Measurements from ENCODE around the gene TRAPPC14.

DNA sequence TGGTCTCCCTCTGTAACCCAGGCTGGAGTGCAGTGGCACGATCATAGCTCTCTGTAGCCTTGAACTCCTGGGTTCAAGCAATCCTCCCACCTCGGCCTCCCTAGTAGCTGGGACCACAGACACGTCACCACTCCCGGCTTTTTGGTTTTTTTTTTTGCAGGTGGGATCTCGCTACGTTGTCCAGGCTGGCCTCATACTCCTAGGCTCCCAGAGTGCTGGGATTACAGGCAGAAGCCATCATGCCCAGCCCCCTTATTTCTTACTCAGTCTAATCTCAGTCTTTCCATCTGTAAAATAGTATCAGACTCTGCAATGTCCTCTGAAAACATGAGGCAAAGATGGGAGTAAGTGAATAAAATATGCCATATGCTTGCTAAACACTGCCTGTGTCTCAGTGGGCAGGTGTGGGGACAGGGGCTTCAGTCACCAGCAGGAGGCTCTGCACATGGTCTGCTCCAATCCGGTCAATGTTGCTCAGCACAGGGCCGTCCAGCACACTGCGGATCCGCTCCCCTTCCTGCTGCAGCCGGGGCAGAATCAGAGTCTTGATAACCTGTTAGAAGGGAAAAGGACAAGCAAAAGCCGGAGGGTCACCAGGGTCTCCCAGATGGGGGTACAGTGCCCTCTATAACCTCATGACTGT, 48.9 kb downstream of the TRAPPC14 start:
- TF ChIP-seq, protein P1, sequence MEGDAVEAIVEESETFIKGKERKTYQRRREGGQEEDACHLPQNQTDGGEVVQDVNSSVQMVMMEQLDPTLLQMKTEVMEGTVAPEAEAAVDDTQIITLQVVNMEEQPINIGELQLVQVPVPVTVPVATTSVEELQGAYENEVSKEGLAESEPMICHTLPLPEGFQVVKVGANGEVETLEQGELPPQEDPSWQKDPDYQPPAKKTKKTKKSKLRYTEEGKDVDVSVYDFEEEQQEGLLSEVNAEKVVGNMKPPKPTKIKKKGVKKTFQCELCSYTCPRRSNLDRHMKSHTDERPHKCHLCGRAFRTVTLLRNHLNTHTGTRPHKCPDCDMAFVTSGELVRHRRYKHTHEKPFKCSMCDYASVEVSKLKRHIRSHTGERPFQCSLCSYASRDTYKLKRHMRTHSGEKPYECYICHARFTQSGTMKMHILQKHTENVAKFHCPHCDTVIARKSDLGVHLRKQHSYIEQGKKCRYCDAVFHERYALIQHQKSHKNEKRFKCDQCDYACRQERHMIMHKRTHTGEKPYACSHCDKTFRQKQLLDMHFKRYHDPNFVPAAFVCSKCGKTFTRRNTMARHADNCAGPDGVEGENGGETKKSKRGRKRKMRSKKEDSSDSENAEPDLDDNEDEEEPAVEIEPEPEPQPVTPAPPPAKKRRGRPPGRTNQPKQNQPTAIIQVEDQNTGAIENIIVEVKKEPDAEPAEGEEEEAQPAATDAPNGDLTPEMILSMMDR (IDR thresholded peaks at IDR 0.05), result no peak
- no peak for TF ChIP-seq POLR2AphosphoS5 (IDR thresholded peaks at IDR 0.05)

Measured in breast epithelium (tissue), 3 donors.